Measurements from ENCODE around the gene AOPEP. TPM values are rescaled to one million over a fixed set of nuclear protein-coding genes. Genes with fewer than 3 reads are reported as not detected.

AOPEP gene
- total and polyA plus RNA-seq, 4 donors, result 29.0 to 121 (median 60.0) TPM

DNA sequence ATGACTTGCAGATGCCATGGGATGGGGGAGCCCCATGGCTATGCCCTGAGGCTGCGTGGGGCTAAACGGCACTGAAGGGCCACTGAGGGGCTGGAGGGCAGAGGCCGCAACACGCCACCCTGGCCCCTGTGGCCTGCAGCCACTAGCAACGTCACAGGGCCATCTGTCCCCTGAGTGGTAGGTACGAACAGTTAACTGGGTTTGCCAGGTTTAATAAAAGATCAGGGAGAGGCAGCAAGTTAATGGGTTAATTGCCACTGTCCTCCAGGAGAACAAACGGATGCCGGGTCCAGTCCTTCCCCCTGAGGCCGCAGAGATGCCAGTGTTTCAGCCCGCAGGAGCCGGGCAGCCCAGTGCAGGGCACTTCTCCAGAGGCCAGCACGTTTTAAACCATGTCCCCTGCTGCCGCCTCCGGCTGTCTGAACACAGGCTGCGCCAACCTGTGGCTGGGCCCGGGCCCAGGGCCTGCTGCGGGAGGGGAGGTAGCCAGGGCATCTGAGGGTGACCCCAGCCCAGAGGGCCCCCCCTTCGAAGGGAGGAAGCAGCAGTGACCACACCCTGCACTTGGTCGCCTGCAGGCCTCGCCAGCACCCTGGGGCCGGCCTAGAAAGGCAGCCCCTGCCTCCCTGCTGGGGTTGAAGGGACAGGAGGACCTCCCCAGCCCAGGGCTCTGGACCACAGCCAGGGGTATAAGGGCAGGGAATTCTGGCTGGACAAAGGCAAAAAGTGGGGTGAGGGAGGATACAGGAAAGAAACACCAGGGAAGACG is 363.7 kb downstream of the AOPEP start:
- Histone ChIP-seq H3K27ac (ENCODE audit: low read depth in 1 of 2, low read length in 1 of 2) (peak overlapping the region; percentile 67 to 82), H3K36me3 (ENCODE audit: control insufficient read depth in 4 of 4, insufficient read depth in 4 of 4, low read length in 4 of 4) (peaks cover 5 to 37% (median 19%) of the 10 kb centered on the region in 4 donors), H3K4me1 (ENCODE audit: control insufficient read depth in 5 of 5, insufficient read depth in 5 of 5, low read length in 5 of 5) (peaks cover 3 to 31% (median 22%) of the 10 kb centered on the region in 5 donors), H3K4me3 (no peak overlapping the region), H3K9ac (ENCODE audit: insufficient read depth in 1 of 2, low read length in 2 of 2) (no peak overlapping the region), H3K27me3 (ENCODE audit: control insufficient read depth in 3 of 3, insufficient read depth in 3 of 3, low read length in 2 of 3) (no peaks in the 10 kb centered on the region), H3K9me3 (ENCODE audit: control insufficient read depth in 4 of 4, insufficient read depth in 3 of 4, low read length in 3 of 4) (no peaks in the 10 kb centered on the region)
- ATAC-seq (ENCODE audit: insufficient read depth, low FRiP score), result no peak
- DNase-seq, result no peak
- WGBS, 2 donors, result 50 to 69% methylated on average over 22 of the region's 22 CpGs
- TF ChIP-seq, protein P1, sequence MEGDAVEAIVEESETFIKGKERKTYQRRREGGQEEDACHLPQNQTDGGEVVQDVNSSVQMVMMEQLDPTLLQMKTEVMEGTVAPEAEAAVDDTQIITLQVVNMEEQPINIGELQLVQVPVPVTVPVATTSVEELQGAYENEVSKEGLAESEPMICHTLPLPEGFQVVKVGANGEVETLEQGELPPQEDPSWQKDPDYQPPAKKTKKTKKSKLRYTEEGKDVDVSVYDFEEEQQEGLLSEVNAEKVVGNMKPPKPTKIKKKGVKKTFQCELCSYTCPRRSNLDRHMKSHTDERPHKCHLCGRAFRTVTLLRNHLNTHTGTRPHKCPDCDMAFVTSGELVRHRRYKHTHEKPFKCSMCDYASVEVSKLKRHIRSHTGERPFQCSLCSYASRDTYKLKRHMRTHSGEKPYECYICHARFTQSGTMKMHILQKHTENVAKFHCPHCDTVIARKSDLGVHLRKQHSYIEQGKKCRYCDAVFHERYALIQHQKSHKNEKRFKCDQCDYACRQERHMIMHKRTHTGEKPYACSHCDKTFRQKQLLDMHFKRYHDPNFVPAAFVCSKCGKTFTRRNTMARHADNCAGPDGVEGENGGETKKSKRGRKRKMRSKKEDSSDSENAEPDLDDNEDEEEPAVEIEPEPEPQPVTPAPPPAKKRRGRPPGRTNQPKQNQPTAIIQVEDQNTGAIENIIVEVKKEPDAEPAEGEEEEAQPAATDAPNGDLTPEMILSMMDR (IDR thresholded peaks at IDR 0.05; ENCODE audit: control extremely low read depth, extremely low read depth), result no peak

DNA sequence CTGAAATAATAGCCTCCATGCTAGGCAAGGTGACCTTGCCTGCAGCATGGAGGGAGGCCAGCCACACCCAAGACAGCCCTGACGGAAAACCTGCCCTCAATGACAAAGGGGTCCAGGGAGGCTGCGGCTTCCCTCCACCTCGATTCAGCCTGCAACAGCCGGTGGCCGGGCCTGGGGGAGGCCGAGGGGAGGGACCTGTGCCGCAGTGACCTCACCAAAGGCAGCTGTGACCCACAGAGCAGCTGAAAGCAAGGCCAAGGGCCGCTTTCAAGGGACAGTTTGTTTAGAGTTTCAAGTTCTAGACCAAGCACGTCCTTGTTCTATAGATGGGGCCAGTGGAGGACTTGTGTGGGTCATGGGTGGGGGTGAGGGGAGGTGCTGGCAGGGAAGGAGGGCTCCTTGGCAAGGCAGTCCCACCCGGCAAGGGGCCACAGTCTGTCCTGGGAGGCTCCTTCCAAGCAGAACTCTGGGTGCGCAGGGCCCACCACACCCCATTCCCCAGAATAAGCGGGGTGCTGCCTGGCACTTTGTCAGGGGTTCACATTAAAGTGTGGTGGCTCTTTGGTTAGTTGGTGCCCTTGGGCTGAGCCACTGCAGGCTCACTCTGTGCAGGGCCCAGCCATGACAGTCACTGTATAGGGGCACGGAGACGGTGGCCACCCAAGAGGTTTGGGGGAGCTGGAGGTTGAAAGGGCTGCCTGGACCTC is 364.5 kb downstream of the AOPEP start:
- Histone ChIP-seq H3K9ac (ENCODE audit: insufficient read depth in 1 of 2, low read length in 2 of 2) (peak overlapping the region in 1 of 2 donors; percentile 38), H3K4me3 (no peak overlapping the region), H3K9me3 (ENCODE audit: control insufficient read depth in 4 of 4, insufficient read depth in 3 of 4, low read length in 3 of 4) (no peaks in the 10 kb centered on the region), H3K27ac (ENCODE audit: low read depth in 1 of 2, low read length in 1 of 2) (peak overlapping the region; percentile 67 to 75), H3K36me3 (ENCODE audit: control insufficient read depth in 4 of 4, insufficient read depth in 4 of 4, low read length in 4 of 4) (peaks cover 2 to 32% (median 14%) of the 10 kb centered on the region in 4 donors), H3K4me1 (ENCODE audit: control insufficient read depth in 5 of 5, insufficient read depth in 5 of 5, low read length in 5 of 5) (peaks cover 3 to 33% (median 22%) of the 10 kb centered on the region in 5 donors), H3K27me3 (ENCODE audit: control insufficient read depth in 3 of 3, insufficient read depth in 3 of 3, low read length in 2 of 3) (no peaks in the 10 kb centered on the region)
- ATAC-seq (ENCODE audit: insufficient read depth, low FRiP score) (no peak), DNase-seq (no peak)
- WGBS, 2 donors, result 74 to 81% methylated on average over 14 of the region's 14 CpGs
- TF ChIP-seq, protein P1 (IDR thresholded peaks at IDR 0.05; ENCODE audit: control extremely low read depth, extremely low read depth), result no peak

DNA sequence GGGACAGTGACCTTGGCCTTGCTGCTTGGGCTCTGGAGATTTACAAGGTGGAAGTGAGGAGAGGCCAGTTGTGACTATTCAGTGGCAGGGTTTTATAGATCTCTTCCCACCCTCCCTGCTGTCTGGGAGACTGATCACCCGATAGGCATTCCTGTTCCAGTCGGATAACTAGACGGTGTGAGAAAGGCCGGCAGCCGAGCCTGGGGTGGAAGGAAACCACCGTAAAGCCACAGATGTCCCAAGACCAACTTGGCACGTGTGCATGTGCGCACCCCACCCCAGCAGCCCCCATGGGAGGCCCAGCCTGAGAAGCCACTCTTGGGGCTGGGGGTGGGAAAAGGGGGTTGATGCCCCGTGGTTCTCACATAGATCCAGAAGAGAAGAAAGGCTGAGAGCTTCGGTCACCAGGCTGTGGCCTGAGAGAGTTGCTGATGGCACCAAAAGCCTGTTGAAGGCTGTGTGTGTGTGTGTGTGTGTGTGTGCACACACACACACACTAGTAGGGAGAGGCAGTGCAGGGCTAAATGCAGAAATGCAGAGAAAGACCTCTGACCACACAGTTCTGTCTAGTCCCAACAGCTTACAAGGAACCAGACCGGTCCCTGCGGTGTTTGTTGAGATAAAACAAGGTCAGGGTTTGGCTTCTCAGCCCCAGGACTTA is 365.2 kb downstream of the AOPEP start:
- Histone ChIP-seq H3K27me3 (ENCODE audit: control insufficient read depth in 3 of 3, insufficient read depth in 3 of 3, low read length in 2 of 3) (no peaks in the 10 kb centered on the region), H3K4me1 (ENCODE audit: control insufficient read depth in 5 of 5, insufficient read depth in 5 of 5, low read length in 5 of 5) (peaks cover 3 to 33% (median 22%) of the 10 kb centered on the region in 5 donors), H3K27ac (ENCODE audit: low read depth in 1 of 2, low read length in 1 of 2) (peak overlapping the region; percentile 67 to 75), H3K9ac (ENCODE audit: insufficient read depth in 1 of 2, low read length in 2 of 2) (peak overlapping the region in 1 of 2 donors; percentile 38), H3K9me3 (ENCODE audit: control insufficient read depth in 4 of 4, insufficient read depth in 3 of 4, low read length in 3 of 4) (no peaks in the 10 kb centered on the region), H3K4me3 (no peak overlapping the region), H3K36me3 (ENCODE audit: control insufficient read depth in 4 of 4, insufficient read depth in 4 of 4, low read length in 4 of 4) (peaks cover 0 to 27% (median 9%) of the 10 kb centered on the region in 4 donors)
- WGBS, 2 donors, result 47 to 51% methylated on average over 12 of the region's 12 CpGs
- DNase-seq, result peak in 2 of 3 donors; percentile 61 to 71
- no peak for ATAC-seq (ENCODE audit: insufficient read depth, low FRiP score)
- TF ChIP-seq, protein P1 (IDR thresholded peaks at IDR 0.05; ENCODE audit: control extremely low read depth, extremely low read depth), result no peak
